ENCODE data around the gene MYO1H.
"Not testable (repeated sequence)": the region's sequence is repeated elsewhere in the genome, so short reads cannot be mapped to it uniquely, and the experiment has no call there.

The MYO1H gene

GRCh38 chr12:109345428-109345827 lies 2.3 kb upstream of the MYO1H start:
- no peak for DNase-seq

- DNase-seq = no peak
These were observed 780 bp upstream of the MYO1H start for GRCh38 chr12:109346920-109347319.

DNA sequence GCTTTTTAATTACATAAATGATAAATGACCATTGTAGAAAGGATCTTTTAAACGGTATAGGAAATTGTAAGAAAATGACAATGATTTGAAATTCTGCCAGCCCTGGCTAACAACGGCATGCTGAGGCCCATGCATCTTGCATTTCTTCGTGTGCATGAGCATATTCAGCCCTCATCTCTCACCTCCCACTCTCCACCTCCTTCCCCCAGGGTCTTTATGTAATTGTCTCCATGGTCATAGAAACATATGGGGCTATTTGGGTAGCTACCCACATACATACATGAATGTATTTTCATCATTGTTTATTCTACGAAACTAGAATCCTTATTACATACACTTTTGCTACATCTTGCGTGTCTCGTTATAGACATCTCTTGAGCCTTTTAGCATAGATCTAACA lies 4.5 kb downstream of the MYO1H start:
- DNase-seq = no peak

- DNase-seq = no peak
These were observed 8.9 kb downstream of the MYO1H start for GRCh38 chr12:109356577-109356976.

DNA sequence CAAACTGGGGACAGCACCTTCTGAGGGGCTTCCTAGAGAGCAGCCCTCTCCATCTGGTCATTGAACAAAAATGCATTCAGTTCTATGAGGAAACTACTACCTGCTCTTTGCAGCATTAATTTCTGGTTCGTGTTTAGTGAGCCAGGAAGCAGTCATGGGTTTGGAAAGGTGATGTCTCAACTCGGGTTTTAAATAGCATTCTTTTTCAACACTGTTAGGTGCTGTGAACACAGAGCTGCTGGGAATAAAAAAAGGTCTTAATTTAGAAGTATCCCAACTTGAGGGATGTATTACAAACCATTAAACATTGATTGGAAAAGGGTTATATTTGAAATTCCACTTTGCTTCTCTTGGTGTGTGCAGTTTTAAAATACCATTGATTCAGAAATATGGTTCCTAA lies 9.3 kb downstream of the MYO1H start:
- no peak for DNase-seq

GRCh38 chr12:109358154-109358869 lies 10.6 kb downstream of the MYO1H start:
- DNase-seq = no peak

DNA sequence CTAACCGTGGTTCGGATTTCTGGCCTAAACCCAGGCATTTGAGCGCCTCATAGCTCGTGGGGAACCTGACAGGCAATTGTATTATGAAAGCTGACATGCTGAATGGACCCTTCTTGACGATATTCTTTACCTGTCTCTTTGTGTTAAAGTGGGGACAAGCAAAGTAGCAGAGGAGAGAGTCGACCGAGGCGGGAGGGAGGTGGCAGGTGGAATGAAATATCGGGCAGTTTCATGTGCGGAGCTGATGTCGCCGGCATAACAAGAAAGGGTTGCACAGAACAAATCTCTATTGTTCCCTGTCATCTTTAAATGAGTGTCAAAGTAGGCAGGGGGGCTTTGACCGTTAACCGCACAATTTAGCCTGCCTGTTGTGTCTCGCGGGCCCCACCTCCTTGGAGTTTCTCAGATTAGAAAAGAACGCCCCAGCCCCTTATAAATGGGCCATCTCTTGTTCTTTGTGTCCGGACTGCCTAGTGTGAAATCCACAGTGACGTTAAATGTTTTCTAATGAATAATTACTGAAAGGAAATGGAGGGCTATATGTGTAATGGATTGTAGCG lies 11.5 kb downstream of the MYO1H start:
- DNase-seq = no peak

GRCh38 chr12:109369831-109370230 lies 22.1 kb downstream of the MYO1H start:
- no peak for DNase-seq

- DNase-seq = no peak
These were observed 29.5 kb downstream of the MYO1H start for GRCh38 chr12:109377139-109377685.

GRCh38 chr12:109378569-109378968 lies 30.9 kb downstream of the MYO1H start:
- no peak for DNase-seq

- DNase-seq = no peak
These were observed 34.3 kb downstream of the MYO1H start for GRCh38 chr12:109382031-109382430.

- DNase-seq = no peak
These were observed 35.5 kb downstream of the MYO1H start for GRCh38 chr12:109383240-109383639.

DNA sequence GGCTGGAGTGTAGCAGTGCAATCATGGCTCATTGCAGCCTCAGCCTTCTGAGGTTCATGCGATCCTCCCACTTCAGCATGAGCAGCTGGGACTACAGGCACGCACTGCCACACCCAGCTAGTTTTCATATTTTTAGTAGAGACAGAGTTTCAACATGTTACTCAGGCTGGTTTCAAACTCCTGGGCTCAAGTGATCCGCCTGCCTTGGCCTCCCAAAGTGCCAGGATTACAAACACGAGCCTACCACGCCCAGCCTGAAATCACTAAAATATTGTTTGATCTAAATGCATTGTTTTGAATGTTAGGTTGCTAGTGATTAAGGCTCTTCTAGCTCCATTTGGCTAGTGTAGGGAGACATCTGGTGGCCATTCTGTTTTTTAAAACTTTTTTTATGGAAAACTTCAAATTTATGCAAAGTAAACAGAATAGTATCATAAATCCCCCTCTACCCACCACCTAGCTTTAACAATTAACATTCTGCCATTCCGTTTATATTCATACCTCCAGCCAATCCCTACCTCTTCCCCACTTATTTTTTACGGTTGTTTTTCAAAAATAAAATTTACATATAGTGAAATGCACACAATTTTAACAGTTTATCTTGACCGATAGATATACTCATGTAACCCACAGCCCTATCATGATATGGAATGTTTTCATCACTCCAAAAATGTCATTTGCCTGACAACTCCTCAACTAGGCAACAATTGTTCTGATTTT lies 37.8 kb downstream of the MYO1H start:
- DNase-seq = no peak

DNA sequence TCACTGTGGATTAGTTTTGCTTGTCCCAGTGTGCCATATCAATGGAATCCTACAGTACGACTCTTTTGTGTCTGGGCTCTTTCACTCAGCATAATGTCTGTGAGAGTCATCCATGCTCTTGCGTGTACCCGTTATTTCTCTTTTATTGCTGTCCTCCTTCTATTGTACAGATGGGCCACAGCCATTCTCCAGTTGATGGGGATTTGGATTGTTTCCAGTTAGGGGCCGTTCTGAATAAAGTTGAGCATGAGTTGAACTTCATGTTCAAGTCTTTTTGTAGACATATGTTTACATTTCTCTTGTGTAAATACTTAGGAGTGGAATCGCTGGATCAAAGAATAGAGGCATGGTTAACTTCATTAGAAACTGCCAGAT lies 38.3 kb downstream of the MYO1H start:
- DNase-seq = no peak

DNA sequence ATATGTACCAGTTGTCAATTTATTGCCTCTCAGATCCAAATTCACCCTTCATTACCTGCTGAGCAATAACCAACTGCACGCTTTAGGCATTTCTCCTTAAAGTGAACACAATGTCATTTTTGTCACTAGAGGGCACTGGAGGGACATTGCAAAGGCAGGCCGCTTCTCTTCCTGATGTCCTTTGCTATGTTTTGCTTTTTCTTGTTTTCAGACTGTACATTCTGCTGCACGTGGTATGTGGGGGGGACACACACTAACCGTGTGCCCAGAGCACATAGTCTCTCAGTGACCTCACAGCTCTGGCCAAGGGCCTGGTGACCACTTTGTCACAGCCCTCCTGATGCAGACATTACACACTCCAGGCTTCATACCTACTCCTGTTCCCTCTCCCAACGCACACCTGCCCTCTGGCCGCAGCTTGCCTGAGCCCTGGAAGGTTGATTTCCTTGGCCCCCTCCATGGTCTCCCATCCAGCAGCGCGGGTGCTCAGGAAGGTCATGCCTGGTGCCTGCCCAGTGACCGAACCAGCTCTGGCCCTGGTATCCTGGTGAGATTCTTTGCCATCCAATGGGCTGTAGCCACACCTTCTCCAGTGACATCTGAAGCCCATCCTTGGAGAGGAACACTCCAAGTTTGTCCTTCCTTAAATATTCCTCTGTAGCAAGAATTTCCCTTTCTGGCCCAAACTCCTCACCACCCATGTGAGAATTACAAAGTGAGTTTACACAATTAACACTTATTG lies 39.9 kb downstream of the MYO1H start:
- DNase-seq = no peak

DNA sequence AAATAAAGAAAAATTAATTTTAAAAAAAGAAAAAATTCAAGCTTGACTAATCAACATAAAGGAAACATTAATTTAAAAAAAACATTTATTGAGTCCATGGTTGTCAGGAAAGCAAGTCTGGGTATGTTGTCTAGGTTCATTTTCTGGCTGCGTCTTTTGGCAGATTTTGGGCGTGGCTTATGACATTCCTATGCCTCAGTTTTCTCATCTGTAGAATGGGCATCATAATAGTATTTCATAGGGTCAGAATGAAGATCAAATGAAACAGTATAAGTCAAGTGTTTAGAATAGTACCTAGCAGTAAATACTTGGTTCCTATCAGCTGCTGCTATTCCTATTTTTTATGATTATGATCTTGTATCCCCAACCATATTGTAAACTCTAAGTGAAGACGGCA lies 40.5 kb downstream of the MYO1H start:
- DNase-seq = no peak

DNA sequence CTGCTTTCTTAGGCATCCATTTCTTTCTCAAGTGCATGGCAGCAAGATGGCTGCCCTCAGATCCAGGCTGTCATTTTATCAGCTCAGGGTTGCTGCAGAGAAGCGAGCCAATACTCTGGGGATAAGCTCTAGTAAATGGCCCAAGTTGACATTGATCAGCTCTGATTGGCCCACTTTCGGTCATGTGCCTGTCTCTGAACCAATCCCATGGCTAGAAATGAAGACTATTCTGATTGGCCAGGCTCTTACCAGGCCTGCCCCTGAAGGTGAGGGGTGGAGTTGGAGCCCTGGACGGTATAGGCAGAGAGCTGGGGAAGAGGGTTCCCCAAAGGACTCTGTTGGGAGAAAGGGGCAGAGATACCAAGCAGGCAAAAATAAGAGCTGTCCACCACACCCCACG lies 41.4 kb downstream of the MYO1H start:
- no peak for DNase-seq

DNA sequence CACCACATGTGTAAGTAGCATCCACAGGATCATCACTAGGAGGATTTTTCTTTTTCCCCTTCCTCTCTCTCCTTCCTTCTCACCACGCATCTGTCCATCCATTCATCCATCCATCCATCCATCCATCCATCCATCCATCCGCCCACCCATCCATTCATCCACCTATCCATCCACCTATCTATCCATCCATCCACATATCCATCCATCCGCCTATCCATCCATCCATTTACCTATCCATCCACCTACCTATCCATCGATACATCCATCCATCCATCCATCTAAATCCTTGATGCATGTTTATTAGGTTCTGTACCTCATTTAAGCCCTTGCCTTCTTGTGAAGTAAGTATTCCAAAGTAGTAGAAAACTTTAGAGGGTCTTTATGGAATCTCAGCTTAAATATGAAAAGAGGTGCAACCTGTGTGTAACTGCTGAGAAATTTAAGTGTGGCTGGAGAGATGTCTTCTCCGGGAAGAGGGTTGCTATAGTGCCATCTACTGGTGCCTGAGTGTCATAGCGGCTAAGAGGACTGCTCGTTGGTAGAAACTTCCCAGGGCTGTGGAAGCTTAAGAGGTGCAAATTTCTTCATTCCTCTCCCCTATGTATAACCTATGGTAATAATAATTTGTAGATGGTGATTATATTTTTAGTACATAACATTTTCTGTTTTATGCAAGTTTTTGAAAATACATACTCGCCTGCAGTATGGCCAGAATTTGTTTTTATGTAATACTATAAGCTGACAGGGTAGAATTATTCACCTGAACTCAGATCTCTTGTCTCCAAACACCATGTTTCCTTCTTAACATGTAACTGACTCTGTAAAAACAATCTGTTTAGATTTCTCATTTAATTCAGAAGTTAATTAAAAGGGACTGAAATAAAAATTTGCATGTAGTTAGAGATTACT lies 46.0 kb downstream of the MYO1H start:
- DNase-seq = peak; percentile 14

- no peak for DNase-seq
These were observed 47.2 kb downstream of the MYO1H start for GRCh38 chr12:109394891-109395290.

- not testable (repeated sequence) for DNase-seq
These were observed 57.1 kb downstream of the MYO1H start for GRCh38 chr12:109404841-109405240.

- not testable (repeated sequence) for DNase-seq
These were observed 58.4 kb downstream of the MYO1H start for GRCh38 chr12:109406147-109406546.

- no peak for DNase-seq
These were observed 71.3 kb downstream of the MYO1H start for GRCh38 chr12:109418848-109419480.

Measured in CD4-positive, alpha-beta T cell treated with Interferon gamma for 1 hour (primary cell).